ENCODE results near the gene TPCN2.
"Not testable (repeated sequence)": the region's sequence is repeated elsewhere in the genome, so short reads cannot be mapped to it uniquely, and the experiment has no call there.

Gene TPCN2

GRCh38 chr11:69048694-69049489, at the start of gene TPCN2:
TSS of gene TPCN2 (plus strand) at chr11:69048932. CDS start at chr11:69048998, 66 bp downstream.
- peak; percentile 86 to 90 for DNase-seq

- DNase-seq, result no peak
Observed at GRCh38 chr11:68999093-68999747, 49.5 kb upstream of the TPCN2 start.

- DNase-seq, result not testable (repeated sequence)
Observed at GRCh38 chr11:68999748-69000355, 48.9 kb upstream of the TPCN2 start.

- no peak for DNase-seq
Observed at GRCh38 chr11:69000391-69000790, 48.3 kb upstream of the TPCN2 start.

GRCh38 chr11:69000831-69001242, 47.9 kb upstream of the TPCN2 start:
- DNase-seq, result peak in 1 of 2 experiments; percentile 43

- no peak for DNase-seq
Observed at GRCh38 chr11:69001243-69002081, 47.3 kb upstream of the TPCN2 start.

- DNase-seq, result no peak
Observed at GRCh38 chr11:69002110-69002569, 46.6 kb upstream of the TPCN2 start.

GRCh38 chr11:69002570-69003231, 46.0 kb upstream of the TPCN2 start:
- DNase-seq, result no peak

- DNase-seq, result no peak
Observed at GRCh38 chr11:69003301-69003865, 45.3 kb upstream of the TPCN2 start.

- DNase-seq, result no peak
Observed at GRCh38 chr11:69003866-69004367, 44.8 kb upstream of the TPCN2 start.

GRCh38 chr11:69004411-69005182, 44.1 kb upstream of the TPCN2 start:
- no peak for DNase-seq

GRCh38 chr11:69005183-69005630, 43.5 kb upstream of the TPCN2 start:
- no peak for DNase-seq

- no peak for DNase-seq
Observed at GRCh38 chr11:69005631-69006368, 42.9 kb upstream of the TPCN2 start.

GRCh38 chr11:69006816-69007215, 41.9 kb upstream of the TPCN2 start:
- no peak for DNase-seq

- no peak for DNase-seq
Observed at GRCh38 chr11:69007975-69008381, 40.8 kb upstream of the TPCN2 start.

GRCh38 chr11:69008737-69009440, 39.8 kb upstream of the TPCN2 start:
- peak; percentile 57 to 77 for DNase-seq

- no peak for DNase-seq
Observed at GRCh38 chr11:69009441-69010211, 39.1 kb upstream of the TPCN2 start.

- DNase-seq, result no peak
Observed at GRCh38 chr11:69010361-69010891, 38.3 kb upstream of the TPCN2 start.

Data from SW 1271 (cell line).